Brain microvascular endothelial cell (primary cell): ENCODE results near the gene DIABLO.
A peak's percentile ranks its signal among the peaks of the same experiment; 100 is the strongest.
"Not testable (repeated sequence)": the region's sequence is repeated elsewhere in the genome, so short reads cannot be mapped to it uniquely, and the experiment has no call there.

Experiments
- DNase-seq: peaks from one replicate; pipeline ENCODE4 v3.0.0-alpha.2; 2020
- H3K27ac ChIP-seq: fragments of 250-450 bp; sonication (Bioruptor Pico); 2 replicates; pipeline ENCODE4 v1.5.1; 2020; ENCODE audit warnings: mild to moderate bottlenecking, moderate library complexity
- H3K27me3 ChIP-seq: fragments of 250-450 bp; sonication (Bioruptor Pico); replicated peaks from 2 replicates; pipeline ENCODE4 v1.5.1; 2020; ENCODE audit warnings: mild to moderate bottlenecking
- H3K36me3 ChIP-seq: fragments of 250-450 bp; sonication (Bioruptor Pico); replicated peaks from 2 replicates; pipeline ENCODE4 v1.5.1; 2020; ENCODE audit warnings: mild to moderate bottlenecking
- H3K4me3 ChIP-seq: 2 replicates; pipeline ENCODE4 v1.5.1; 2011; ENCODE audit warnings: low read depth, mild to moderate bottlenecking, control low read depth, low read length, moderate library complexity
- CTCF ChIP-seq: IDR thresholded peaks from 2 replicates; pipeline ENCODE4 v1.5.1; 2011; ENCODE audit warnings: low read depth, mild to moderate bottlenecking, moderate library complexity, low read length, control low read depth, inconsistent platforms; ENCODE audit errors: missing control alignments
- in situ Hi-C: cut with HindIII; loops from 2 replicates; pipeline ENCODE4 v1.10.0; 2017; ENCODE audit warnings: low sequenced_read_pairs, low pct_ligation_motif_present

DIABLO gene

GRCh38 chr12:122187466-122187865 lies 38.4 kb downstream of the DIABLO start:
- Histone ChIP-seq H3K27me3 (no peaks in the 10 kb centered on the region), H3K4me3 (no peak overlapping the region), H3K27ac (no peak overlapping the region), H3K36me3 (no peaks in the 10 kb centered on the region)
- no peak for DNase-seq
- in situ Hi-C loops = no loop called here
- no peak for TF ChIP-seq CTCF

DNA sequence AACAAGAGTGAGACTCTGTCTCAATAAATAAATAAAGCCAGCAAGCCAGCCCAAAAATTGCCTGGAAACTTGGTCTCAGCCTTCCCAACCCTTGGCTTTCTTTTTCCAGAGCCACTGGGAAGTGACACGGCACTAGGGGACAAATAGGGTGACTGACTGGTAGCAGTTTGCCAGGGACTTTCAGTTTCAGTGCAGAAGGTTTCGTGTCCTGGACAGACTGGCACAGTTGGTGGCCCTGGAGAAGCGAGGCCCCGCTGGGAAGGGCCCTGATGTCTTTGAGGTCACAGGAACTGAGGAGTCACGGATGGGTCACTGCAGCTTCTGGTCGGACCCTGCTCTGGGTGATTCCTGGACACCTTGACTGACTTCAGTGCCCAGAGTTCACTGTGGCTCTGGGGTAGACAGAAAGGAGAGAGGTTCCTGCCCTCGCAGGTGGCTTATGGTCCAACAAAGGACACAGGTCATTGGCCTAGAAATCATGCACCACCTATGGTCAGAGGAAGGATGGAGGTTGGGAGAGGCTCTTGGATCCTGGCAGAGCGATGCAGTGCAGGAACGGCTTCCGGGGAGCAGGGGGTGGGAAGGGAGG lies 40.3 kb downstream of the DIABLO start:
- Histone ChIP-seq H3K27me3 (no peaks in the 10 kb centered on the region), H3K36me3 (no peaks in the 10 kb centered on the region), H3K4me3 (no peak overlapping the region), H3K27ac (no peak overlapping the region)
- TF ChIP-seq CTCF = no peak
- in situ Hi-C loops = no loop called here
- no peak for DNase-seq

- no peak overlapping the region for H3K27ac ChIP-seq
- H3K27me3 ChIP-seq = no peaks in the 10 kb centered on the region
- no peak for TF ChIP-seq CTCF
- H3K4me3 ChIP-seq = no peak overlapping the region
- no peak for DNase-seq
- H3K36me3 ChIP-seq = no peaks in the 10 kb centered on the region
- in situ Hi-C loops = no loop called here
Observed at GRCh38 chr12:122185079-122185478, 40.8 kb downstream of the DIABLO start.

- no peak for DNase-seq
- H3K36me3 ChIP-seq = no peaks in the 10 kb centered on the region
- in situ Hi-C loops = no loop called here
- no peak overlapping the region for H3K27ac ChIP-seq
- H3K27me3 ChIP-seq = no peaks in the 10 kb centered on the region
- TF ChIP-seq CTCF = no peak
- no peak overlapping the region for H3K4me3 ChIP-seq
Observed at GRCh38 chr12:122184517-122184916, 41.3 kb downstream of the DIABLO start.

DNA sequence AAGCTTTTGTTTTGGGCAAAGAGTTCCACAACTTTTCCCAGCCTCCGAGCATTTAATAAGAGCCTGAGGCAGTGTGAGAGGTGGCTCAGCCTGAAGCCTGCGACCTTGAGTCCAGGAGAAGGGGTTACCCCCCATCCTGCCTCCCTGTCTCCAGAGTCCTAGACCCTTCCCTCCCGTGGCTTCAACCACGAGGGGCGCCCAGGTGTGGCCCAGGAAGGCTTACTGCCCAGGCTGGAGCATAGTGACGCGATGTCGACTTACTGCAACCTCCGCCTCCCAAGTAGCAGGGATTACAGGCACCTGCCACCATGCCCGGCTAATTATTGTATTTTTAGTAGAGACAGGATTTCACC lies 42.3 kb downstream of the DIABLO start:
- DNase-seq = no peak
- no peak for TF ChIP-seq CTCF
- H3K27me3 ChIP-seq = no peaks in the 10 kb centered on the region
- no peaks in the 10 kb centered on the region for H3K36me3 ChIP-seq
- peak overlapping the region; percentile 54 for H3K4me3 ChIP-seq
- H3K27ac ChIP-seq = no peak overlapping the region
- in situ Hi-C loops = no loop called here

- no peak for DNase-seq
- no peaks in the 10 kb centered on the region for H3K36me3 ChIP-seq
- no peak for TF ChIP-seq CTCF
- H3K27me3 ChIP-seq = no peaks in the 10 kb centered on the region
- no peak within 1 kb of the TSS for H3K27ac ChIP-seq
- in situ Hi-C loops = no loop called here
- peak within 1 kb of the TSS; percentile 54 for H3K4me3 ChIP-seq
Observed at GRCh38 chr12:122182887-122183587, 42.8 kb downstream of the DIABLO start, which contains the start of gene LRRC43. LRRC43 (plus strand) TSS chr12:122183123; CDS start chr12:122183145, 22 bp downstream.

DNA sequence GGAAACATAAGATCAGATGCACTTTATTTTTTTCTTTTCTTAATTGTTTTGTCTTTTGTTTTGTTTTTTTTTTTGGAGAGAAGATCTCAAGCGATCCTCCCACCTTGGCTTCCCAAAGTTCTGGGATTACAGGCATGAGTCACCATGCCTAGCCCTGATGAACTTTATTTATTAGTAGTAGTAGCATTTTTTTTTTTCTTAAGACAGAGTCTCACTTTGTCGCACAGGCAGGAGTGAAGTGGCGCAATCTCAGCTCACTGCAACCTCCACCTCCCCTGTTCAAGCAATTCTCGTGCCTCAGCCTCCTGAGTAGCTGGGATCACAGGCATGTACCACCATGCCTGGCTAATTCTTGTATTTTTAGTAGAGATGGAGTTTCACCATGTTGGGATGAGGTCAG lies 49.4 kb downstream of the DIABLO start:
- H3K27ac ChIP-seq, in situ Hi-C loops: not testable (repeated sequence)

More for the DNA sequence above, 49.4 kb downstream of the DIABLO start:
- not testable (repeated sequence) for H3K36me3 ChIP-seq, H3K4me3 ChIP-seq, H3K27me3 ChIP-seq, DNase-seq
